ENCODE results near the gene APMAP.
A peak's percentile ranks its signal among the peaks of the same experiment; 100 is the strongest.
"Not testable (repeated sequence)": the region's sequence is repeated elsewhere in the genome, so short reads cannot be mapped to it uniquely, and the experiment has no call there.

APMAP gene

DNA sequence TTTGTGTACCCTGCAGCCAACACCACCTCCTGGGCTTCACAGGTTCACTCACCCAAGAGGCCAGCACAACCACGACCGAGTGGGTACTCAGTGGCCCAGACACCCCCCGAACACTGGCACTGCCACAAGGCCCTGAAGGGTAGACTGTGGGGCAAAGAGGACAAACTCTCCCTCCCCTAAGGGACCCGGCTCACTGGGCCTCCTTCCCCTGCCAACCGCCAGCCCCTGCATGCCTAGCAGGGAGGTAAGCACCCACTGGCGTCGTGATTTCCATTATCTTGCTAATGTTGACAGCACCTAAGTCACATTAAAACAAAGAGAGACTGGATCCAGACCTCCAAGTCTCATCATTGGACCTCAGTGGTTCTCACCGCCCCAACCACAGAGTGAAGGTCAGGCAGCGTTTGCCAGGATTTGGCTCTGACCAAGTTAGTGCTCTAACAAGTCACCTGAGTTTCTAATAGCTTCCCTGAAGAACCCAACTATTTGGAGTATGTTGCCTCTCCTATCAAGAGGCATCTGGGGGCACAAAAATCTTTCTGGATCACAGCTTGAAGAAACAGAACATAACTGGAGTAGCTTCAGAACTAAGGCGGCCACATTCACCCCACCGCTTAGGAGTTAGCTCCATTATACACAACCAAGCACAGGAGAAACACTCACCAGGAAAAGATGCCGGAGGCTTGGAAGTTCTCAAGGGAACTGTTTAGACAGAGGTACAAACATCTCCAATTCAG is 14.0 kb upstream of the APMAP start:
- no peak for DNase-seq

DNA sequence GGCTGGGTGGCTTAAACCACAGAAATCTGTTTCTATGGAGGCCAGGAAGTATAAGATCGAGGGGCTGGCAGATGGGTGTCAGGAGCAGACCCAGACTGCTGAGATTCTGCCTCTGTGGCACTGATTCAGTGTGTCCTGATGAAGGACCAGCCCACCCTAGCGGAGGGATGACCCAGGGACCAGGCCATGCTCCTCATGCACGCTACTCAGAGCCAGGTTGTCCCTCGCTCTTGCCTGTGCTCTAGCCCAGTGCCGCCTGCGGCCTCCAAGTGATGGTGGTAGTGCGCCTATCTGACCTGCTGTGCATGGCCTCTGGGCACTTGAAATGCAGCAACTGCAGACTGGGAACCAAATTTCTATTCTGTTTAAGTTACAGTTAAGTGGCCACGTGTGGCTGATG is 13.1 kb upstream of the APMAP start:
- DNase-seq = no peak

GRCh38 chr20:25005220-25005619 is 12.7 kb upstream of the APMAP start:
- DNase-seq = peak; percentile 60

GRCh38 chr20:25003002-25003401 is 10.5 kb upstream of the APMAP start:
- DNase-seq = no peak

DNA sequence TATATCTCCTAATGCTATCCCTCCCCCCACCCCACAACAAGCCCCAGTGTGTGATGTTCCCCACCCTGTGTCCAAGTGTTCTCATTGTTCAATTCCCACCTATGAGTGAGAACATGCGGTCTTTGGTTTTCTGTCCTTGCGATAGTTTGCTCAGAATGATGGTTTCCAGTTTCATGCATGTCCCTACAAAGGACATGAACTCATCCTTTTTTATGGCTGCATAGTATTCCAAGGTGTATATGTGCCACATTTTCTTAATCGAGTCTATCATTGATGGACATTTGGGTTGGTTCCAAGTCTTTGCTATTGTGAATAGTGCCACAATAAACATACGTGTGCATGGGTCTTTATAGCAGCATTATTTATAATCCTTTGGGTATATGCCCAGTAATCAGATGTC is 8.8 kb upstream of the APMAP start:
- DNase-seq = not testable (repeated sequence)

- DNase-seq = peak; percentile 64
Observed at GRCh38 chr20:25000268-25000801, 7.8 kb upstream of the APMAP start.

GRCh38 chr20:24999568-24999967 is 7.0 kb upstream of the APMAP start:
- no peak for DNase-seq

- DNase-seq = no peak
Observed at GRCh38 chr20:24998631-24999445, 6.3 kb upstream of the APMAP start.

DNA sequence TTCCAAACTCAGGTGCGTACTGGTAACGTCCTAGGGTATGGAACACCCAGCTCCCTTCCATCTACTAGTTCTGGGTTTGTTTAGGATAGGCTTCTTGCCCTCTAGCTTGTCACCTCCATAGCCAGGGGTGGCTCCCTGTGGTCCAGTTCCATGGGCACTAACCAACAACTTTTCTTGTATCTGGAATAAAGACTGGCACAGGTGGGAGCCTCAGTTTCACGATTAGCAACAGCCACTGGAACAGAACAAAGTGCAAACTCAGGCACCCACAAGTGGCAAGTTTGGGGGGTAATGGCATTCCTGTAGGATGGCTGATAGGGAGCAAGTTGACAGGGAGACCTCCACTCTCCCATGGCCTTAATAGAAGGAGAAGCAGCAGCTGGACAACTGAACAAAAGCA is 5.6 kb upstream of the APMAP start:
- no peak for DNase-seq

- no peak for DNase-seq
Observed at GRCh38 chr20:24996449-24997377, 4.2 kb upstream of the APMAP start.

- DNase-seq = no peak
Observed at GRCh38 chr20:24995741-24996448, 3.3 kb upstream of the APMAP start.

- DNase-seq = peak; percentile 68
Observed at GRCh38 chr20:24994470-24995368, 2.2 kb upstream of the APMAP start.

GRCh38 chr20:24994186-24994465 is 1.6 kb upstream of the APMAP start:
- no peak for DNase-seq

GRCh38 chr20:24993337-24994185 is 1.0 kb upstream of the APMAP start:
- peak; percentile 80 for DNase-seq

DNA sequence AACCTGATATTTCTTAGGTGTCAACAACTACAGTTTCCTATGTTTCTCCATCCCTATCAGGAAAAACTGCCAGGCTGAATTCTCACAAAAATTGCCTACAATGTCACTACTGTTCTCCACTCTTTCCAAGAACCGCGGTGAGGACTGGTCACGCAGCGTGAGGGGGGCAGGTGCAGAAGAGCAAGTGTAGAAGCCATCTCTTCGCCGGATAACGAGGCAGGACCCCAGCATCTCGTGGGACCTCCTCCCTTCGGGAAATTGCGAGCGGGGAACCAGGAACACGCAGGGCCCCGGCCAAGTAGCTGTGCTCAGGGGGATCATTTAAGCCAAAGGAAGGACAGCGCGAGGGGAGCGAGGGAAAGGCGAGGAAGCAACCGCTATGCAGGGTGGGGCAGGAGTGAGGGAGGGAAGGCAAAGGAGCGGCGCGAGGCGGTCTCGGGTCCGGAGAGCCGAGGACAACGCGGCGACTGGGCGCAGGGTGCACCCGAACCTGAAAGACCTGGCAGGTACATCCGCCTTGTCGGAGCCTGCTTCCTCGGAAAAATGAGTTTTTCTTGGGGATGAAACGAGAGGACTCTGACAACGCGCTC is 559 bp downstream of the APMAP start:
- no peak for DNase-seq

- DNase-seq = no peak
Observed at GRCh38 chr20:24990810-24991252, 1.7 kb downstream of the APMAP start.

DNA sequence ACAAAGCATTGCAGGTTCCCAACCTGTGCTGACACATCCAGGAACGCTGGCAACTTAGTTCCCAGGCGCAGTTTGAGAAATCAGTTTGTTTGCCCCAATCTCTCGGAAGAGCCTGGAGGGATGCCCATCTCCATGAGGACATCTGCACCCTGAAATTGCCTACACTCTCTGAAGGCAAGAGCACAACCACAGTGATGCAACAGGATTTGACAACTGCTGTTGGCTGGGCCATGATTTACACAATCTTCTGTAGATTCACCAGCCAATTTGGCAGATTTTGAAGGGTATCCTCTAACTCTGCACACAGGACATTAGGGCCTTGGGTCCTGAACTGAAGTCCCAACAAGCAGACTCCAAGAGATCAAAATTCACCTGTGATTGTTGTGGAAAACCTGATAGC is 3.4 kb downstream of the APMAP start:
- DNase-seq = no peak

- DNase-seq = no peak
Observed at GRCh38 chr20:24987873-24988835, 4.4 kb downstream of the APMAP start.

- no peak for DNase-seq
Observed at GRCh38 chr20:24987244-24987643, 5.3 kb downstream of the APMAP start.

All from NCI-H2029 treated with DMSO at 0.1 percent for 48 hours (cell line).